Left forelimb (tissue), 1 donor: ENCODE results near the gene OARD1.

ENCODE experiments used
- DNase-seq: peaks from one replicate; pipeline ENCODE4 v3.0.0-alpha.2; 2018; ENCODE audit warnings: low spot score

The OARD1 gene

DNA sequence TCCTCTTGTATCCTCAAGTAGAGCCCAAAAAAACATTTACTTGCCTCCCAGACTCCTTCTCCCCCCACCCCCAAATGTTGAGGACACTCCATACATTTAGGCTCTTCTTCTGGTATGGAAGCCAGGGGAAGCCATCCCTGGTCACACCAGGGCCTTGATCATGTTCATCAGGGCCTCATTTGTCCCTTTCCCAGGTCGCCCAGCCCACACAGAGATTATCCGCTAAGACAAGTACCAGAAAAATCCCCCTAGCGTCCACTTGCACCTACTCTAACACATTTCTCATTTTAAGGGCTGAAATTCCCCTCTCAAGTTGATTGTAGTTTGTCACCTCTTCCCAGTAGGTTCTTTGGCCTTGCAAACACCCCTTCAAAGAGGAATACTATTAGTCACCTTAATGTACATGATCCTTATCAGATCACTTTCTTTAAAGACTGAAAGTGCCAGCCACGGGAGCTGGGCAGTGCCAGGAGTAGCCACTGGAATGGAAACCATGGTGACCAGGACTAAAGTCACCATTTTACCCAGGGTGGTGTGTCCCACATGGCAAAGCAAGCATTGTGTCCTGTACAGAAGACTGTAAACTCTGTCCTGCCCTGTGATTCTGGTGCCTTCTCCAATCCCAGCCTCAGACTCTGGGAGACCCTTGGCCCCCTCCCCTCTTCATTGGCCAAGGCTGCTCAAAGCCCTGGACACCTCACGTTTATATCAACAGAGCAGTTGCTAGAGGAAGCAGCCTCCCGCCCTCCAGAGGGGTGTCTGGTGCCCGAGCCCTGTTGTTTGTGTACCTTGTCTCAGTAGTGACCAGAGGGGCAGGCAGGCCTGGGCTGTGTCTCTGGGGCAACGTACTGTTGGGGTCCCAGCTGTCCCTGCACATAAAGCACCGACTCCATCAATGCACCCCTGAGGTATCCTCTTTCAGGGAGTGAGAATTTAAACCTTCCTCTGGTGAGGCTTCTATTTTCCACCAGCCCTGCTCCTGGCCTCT is 24.1 kb downstream of the OARD1 start:
- DNase-seq, result peak; percentile 44

DNA sequence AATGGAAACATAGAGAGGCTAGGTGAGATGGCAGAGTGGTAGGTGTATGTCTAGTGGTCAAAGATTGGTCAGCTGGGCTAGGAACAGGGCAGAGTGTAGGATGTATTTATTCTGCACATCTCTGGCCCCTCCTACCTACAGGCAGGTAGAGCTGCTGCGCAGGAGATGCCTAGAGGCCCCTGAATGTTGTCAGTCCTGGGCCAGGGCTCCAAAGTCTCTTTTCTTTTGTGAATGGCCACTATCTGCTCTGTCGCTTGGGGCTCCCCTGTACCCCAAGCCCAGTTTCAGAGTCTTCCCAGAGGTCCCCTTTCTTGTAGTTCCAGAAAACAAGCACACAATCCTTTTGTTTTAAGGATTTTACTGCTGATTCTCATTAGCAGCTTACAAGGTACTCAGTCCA is 24.9 kb downstream of the OARD1 start:
- peak; percentile 30 for DNase-seq

DNA sequence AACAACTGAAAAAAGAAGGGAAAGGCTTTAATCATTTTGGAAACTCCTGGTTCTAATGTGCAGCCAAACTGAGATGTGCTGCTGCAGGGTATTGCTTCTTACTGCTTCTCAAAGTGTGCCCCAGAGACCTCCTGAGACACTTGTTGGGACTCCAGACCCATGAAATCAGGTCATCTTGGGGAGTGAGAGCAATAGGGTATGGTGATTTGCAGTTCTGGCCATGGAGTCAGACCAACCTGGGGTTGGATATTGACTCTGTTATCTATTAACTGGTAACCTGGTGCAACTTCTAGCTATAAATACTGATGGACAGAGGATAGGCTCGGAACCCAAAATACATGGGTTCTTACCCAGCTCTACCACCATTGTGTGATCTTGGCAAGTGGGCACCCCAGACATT is 26.1 kb downstream of the OARD1 start:
- DNase-seq, result no peak

DNA sequence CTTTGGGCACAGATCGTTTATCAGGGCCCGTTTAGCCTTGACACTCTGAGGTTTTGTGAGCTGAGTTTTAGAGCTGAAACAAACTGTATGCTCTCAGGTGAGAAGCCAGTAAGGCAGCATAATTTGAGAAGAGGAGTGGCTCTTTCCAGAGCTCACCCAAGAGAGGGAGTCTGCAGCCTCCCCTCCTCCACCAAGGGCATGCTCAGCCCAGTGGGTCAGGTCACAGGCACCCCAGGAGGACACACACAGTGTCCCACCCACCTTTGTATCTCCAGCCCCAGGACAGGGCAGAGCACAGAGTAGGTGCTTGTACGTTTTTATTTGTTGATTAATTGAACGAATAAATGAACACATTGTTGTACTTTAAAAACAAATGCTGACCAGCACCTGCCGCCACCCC is 26.5 kb downstream of the OARD1 start:
- DNase-seq, result no peak

DNA sequence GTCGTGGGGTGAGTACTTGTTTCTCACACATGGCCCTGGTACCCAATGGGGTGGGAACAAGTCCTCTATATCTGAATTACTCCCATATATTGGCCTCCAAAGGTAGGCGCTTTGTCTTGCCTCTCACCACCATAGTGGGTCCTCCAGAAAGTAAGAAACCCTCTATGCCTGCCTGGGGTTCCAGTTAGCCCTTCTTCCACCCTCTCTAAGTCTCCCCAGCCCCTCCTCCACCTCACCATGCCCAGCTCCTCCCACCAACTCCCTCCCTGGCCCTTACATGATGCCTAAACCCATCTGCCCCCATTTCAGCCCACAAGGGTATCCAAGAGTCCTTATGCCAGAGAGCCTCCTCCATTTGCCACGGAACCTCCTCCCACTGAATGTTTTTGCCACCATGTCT is 29.0 kb downstream of the OARD1 start:
- no peak for DNase-seq

DNA sequence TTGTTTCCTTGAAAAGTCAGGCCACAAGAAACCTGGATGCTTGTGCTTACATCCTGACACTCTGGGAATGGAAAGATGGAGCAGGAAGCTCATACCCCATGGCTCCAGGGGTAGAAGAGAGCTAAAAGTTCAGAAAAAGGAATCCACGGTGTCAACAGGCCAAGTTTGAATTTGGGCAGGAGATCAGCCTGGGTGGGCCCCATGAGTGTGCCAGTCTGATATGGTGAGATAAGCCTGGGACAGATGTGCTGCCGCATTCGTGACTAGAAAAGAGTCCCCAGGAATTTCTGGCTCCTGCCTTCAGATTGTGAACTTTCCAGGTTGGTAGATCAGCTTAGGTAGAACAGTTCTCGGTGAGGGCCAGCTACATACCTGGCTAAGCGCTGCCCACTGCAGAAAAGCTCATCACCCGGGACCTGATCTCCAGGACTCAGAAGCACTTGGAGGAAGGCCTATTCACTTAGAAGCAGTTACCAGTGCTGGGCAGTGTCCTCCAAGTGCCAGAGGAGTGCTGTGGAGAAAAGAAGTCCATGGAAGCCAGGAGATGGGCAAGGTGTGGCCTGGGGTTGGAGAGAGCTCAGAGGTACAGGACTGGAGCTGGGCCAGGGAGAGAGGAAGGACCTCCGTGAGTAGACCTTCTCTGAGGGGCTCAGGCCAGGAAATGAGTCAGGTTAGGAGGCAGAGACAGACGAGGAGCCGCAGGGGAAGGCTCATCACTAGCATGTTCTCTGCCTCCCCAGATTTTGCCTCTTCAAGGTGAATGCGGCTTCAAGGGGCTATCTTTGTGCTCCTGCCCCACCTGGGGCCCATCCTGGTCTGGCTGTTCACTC is 29.7 kb downstream of the OARD1 start, which contains the start of gene TSPO2:
Gene TSPO2 (plus strand): TSS at position 242 of the 830 bp plus-strand sequence. CDS start 519 bp downstream, at position 761.
- DNase-seq, result peak; percentile 41

DNA sequence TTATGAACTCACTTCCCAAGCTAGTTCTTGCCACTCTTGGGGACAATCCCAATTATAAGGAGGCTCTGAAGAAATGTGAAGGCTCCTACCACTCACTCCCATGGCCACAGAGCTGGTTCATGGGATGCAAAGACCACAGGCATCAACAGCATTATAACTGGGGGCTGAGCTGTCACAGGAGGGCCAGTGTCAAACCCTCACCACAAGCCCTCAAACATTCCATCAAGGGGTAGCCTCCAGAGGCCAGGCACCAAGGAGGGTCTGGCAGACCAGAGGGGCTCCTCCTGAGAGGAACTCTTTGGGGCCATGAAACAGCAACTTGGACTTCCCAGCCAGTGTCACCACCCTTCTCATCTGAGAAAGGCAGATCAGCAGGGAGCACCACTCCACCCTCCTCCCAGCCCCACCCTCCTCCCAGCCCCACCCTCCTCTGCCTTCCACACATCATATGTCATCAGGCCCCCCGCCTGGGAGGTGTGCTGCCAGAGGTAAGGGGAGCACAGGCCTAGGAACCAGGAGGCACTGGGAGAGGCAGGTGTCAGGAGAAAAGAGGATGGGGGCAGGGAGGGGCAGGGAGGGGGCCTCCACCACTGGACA is 31.1 kb downstream of the OARD1 start:
- no peak for DNase-seq

DNA sequence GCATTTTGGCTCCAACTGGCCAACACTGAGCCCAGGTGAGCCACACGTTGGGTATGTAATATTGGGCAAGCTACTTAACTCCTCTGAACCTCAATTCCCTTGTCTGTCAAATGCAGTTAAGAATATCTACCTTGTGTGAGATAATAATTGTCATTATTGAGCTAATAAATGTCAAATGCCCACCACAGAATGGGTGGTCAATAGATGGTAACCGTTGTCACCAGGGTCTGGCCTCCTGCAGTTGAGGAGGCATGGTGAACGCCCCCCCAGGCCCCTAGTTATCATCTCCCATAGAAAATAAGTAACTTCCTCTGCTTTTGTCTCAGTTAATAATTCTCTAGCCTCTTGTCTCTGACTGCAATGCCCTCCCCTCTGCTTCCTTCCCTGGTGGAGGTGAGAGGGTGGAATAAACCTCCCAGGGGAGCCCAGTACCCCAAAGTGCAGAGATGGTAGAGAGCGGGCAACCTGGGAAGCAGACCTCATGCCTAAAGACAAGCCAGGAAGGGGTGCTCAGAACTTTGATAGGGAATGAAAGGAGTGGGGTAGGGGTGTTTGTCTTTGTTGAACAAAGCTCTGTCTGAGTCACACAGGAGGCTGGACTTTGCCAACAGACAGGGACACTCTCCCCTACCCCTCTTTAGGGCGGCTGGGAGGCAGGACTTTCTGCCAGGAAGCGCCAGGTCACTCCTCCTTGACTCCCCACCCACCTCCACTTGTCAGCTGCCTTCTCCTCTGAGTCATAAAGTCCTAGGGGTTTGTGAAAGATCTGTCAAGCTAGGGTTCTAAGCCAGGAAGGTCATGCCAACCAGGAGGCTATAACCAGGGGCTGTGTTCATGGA is 31.8 kb downstream of the OARD1 start:
- DNase-seq, result no peak

DNA sequence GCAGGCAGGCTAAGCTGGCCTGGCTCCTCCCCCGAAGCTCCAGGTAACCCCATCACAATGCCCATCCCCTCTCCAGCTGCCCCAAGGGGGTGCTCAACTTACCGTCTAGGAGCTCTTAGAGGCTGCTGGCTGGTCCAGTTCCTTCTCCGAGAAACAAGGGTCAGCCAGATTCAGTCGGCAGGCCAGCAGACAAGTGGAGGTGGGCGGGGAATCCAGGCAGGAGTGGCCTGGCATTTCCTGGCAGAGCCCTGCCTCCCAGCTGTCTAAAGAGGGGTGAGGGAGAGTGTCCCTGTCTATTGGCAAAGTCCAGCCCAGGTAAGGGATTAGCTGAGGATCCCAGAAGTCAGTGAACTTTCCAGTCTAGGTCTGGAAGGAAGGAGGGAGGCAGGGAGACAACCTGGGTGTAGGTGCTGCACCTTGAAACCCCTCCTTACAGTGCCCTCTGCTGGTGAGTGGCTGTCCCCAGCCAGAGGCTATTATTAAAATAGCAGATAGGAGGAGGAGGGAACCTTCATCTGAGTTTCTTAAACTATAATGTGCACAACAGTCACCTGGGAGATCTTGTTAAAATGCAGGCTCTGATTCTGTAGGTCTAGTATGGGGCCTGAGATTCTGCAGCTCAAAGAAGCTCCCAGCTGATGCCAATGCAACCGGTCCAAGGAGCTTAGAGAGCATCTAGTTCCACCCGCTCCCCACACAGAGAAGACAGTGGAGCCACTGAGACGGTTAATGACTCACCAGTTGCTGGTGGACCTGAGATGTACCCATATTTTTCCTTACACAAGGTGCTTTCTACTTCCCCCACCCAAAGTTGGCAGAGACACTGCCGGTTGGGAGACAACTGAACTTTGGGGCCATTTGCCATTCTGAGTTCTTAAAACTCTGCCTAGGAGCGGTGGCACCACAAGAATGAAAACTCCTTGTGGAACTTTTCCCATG is 32.8 kb downstream of the OARD1 start, which contains the start of gene UNC5CL:
Gene UNC5CL (minus strand): TSS at position 162 of the 939 bp plus-strand sequence. CDS start 4,147 bp downstream, outside the sequence.
- no peak for DNase-seq

DNA sequence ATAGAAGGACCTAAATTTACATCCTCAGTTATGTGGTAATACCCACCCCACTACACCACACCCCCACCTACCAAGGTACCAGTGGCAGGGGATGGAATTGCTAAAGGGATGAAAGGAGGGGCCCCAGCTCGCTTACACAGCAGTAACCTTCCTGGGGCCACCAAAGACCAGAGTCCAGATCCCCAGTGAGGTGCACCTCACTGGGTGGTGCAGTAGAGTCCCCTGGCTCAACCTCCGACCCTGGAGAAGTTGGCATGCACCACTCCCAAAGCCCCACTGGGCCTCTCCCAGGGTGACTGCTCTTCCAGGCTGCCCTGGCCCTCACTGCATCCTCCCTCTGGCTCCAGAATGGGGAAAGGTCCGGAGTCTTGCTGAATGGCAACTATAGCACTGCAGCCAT is 34.0 kb downstream of the OARD1 start:
- DNase-seq, result no peak

DNA sequence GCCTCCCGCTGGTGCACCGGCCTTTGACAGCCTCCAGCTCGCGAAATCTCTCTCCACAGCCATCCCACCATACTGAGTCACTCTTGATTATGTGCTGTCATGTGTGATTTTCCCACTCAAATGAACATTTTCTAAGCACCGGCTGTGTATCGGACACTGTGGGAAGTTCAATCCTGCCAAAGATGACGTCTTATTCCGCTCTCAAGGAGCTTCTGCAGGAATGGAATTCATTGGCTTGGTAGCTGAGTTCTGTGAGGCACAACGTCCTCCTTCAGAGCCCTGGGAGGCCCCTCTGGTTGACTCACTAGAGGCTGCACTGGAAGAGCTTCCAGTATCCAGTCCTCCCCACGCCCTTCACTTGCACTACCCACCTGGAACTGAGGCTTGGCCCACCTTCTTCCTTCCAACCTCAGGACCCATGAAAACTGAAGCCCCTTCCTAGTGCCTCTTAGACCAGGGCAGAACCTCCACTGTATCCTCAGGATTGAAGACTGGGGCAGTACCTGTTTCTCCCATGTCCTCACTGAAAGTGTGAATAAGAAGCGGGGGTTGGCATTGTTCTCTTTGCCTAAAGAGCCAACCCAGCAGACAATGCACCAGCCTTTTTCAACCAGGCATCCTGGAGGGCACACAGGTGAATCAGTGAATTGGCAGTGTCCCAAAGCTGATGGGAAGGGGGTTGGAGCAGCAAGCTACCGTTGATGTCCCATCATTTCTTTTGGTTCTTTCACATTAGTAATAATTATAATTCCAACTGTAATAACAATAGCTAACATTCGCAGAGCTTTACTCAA is 34.9 kb downstream of the OARD1 start:
- DNase-seq, result no peak

DNA sequence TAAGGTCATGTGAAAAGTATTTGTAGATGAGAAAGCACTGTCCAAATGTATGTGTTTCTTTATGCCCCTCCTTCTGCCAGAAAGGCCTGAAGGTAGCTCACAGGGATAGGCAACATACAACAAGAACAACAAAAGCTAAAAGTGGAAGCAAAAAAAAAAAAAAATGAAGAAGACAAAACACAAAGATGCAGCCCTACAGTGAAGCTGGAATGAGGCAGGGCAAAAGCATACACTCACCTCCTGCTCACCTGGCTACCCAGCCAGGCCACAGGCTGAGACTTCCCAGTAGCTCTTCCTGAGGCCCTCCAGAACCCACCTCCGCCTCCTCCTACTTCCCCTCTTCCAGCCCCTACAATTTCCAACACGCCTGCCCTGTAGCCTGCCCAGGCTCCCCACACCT is 35.6 kb downstream of the OARD1 start:
- no peak for DNase-seq

DNA sequence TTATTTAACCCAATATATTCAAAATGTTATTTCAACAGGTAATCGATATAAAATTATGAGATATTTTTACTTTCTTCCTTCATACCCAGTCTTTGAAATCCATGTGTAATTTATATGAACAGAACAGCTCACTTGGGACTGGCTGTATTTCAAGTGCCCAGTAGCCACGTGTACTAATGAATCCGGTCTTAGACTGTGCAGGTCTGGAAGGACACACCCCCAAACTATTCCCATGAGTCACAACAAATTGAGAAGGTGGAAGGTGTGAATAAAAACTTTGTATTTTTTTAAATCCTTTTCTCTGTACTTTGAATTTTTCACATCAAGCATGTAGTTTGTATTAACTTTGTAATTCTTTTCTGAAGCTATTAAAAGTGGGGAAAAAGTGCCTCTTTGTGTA is 36.0 kb downstream of the OARD1 start:
- DNase-seq, result no peak

DNA sequence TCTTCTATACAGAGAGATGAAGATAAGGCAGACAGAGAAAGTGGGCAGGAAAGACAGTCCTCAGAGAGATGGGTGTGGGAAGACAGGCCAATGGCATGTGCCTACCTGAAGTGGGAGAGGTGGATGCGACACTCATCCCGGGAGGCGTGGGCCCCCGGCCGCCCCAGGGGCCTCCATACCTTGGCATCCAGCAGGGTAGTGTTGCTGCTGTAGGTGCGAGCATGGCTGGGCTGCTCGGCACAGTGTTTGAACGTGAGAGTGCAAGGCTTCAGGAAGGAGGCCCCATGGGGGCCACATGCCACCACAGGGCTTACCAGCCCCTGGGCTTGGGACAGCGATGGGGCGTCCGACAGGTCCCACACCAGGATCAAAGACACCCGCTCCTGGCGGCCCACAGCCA is 38.4 kb downstream of the OARD1 start:
- no peak for DNase-seq

DNA sequence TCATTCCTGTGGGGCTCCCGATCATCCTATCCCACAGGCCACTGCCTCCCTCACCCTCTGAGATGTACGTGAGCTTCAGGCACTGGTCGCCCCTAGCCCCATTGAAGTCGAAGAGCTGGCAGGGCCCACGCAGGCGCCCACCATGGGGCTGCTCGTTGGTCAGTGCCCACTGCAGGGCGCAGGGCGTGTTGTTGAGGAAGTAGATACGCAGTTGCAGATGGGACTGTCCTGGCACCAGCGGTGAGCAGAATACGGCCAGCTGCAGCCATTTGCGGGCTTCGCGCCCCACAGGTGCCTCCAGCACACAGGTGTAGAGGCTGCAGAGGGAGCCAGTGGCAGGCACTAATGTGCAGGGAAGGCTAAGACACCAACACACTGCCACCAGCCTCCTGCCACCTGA is 39.3 kb downstream of the OARD1 start:
- no peak for DNase-seq

DNA sequence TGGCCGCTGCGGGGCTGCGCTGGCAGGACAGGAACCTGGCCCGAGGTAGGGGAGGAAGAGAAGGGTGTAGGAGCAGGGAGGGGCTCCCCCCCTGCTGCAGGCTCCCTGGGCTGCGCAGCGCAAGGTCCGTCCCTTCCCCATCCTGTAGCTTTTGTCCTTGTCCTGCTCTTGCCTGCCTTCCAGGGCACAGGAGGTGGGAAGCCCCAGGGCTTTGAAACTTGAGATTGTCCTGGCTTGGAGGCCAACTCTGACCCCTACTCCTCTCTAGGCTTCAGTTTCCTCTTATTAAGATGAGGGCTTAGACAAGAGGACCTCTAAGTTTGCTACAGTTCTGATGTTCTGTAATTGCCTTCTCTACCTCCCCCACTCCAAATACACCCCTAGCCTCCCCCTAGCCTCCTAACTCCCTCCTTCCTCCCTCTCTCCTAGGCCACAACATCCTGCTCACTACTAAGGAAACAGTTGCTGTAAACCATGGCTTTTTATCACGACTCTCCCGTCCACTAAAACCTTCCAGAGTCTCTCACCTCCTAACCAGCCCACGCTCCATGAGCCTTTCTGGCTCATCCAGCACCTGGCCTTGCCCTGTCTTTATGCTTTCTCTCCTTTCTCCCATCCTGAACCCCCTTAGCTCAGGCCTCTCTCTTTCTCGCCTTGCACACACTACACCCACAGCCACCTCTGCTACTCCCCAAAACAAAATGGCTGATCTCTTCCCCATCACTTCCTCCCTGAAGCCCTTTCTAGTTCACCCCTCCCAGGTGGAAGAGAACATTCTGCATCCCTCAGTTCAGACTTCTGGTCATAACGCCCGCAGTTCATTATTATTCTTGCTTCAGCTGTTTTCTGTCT is 43.4 kb downstream of the OARD1 start:
- no peak for DNase-seq

DNA sequence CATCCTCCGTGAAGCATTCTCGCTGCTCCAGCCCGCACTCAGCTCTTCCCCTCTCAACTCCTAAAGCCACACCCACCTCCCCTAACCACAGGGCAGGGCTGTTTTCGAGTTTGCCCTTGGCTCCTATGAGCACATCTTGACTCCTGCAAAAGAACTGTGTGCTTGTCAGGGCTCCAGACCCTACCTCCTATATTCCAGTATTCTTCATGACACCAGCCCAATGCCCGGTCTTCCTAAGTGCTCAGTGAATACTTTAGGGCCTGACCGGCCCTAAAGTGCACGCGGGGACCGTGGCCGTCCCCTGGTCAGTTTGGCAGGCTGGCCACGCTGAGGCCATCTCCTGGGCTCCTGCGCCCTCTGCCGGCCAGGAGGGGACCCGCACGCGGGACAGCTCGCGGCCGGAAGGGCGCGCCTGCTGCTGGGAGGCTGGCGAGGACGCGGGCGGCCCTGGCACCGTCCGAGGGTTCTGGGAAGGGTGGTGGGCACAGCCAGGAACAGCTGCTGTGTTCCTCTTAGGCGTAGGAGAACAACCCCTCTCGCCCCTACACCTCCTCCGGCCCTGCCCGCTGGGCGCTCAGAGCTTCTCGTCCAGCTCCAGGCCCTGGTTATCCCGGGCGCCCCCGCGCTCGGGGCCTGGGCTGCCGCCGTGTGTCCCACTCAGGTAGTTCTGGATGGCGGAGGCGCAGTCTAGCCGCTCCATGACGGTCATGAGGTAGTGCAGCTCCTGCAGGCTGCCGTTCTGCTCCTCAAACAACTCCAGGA is 44.2 kb downstream of the OARD1 start:
- DNase-seq, result peak; percentile 90

DNA sequence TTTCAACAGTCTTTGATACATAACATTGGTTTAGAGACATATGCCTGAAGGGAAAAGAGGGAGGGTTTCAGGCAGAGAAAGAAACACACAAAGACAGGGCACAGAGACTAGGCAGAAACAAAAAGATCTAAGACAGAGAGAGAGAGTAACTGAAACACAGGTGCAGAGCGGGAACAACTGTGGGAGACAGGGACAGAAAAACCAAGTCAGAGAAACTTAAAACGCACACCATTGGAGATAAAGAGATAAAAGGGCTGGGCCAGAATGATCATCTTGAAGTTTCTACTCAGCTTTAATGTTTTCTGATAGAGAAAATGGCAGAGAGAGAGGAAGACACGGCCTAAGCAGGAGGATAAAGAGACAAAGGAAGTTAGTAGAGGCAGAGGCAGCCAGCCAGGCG is 44.9 kb downstream of the OARD1 start:
- DNase-seq, result no peak
